Measurements from ENCODE around the gene TCTA.
"Not testable (repeated sequence)": the region's sequence is repeated elsewhere in the genome, so short reads cannot be mapped to it uniquely, and the experiment has no call there.

TCTA gene

GRCh38 chr3:49383387-49383786 is 28.8 kb upstream of the TCTA start:
- H3K4me3 ChIP-seq (ENCODE audit: low read depth, low read length): no peak overlapping the region
- DNase-seq (ENCODE audit: low read depth): no peak
- TF ChIP-seq CTCF (conservative IDR thresholded peaks at IDR 0.05; ENCODE audit: low read depth, low read length): no peak

- no peak for DNase-seq (ENCODE audit: low read depth)
- no peak overlapping the region for H3K4me3 ChIP-seq (ENCODE audit: low read depth, low read length)
- no peak for TF ChIP-seq CTCF (conservative IDR thresholded peaks at IDR 0.05; ENCODE audit: low read depth, low read length)
These were observed 26.6 kb upstream of the TCTA start for GRCh38 chr3:49385617-49386016.

GRCh38 chr3:49386056-49386756 is 26.0 kb upstream of the TCTA start:
- TF ChIP-seq CTCF (conservative IDR thresholded peaks at IDR 0.05; ENCODE audit: low read depth, low read length): no peak
- no peak for DNase-seq (ENCODE audit: low read depth)
- H3K4me3 ChIP-seq (ENCODE audit: low read depth, low read length): no peak overlapping the region

- H3K4me3 ChIP-seq (ENCODE audit: low read depth, low read length): no peak overlapping the region
- no peak for TF ChIP-seq CTCF (conservative IDR thresholded peaks at IDR 0.05; ENCODE audit: low read depth, low read length)
- DNase-seq (ENCODE audit: low read depth): no peak
These were observed 24.5 kb upstream of the TCTA start for GRCh38 chr3:49387721-49388120.

- TF ChIP-seq CTCF (conservative IDR thresholded peaks at IDR 0.05; ENCODE audit: low read depth, low read length): no peak
- DNase-seq (ENCODE audit: low read depth): no peak
- no peak overlapping the region for H3K4me3 ChIP-seq (ENCODE audit: low read depth, low read length)
These were observed 23.9 kb upstream of the TCTA start for GRCh38 chr3:49388289-49388820.

- DNase-seq (ENCODE audit: low read depth): no peak
- no peak overlapping the region for H3K4me3 ChIP-seq (ENCODE audit: low read depth, low read length)
- no peak for TF ChIP-seq CTCF (conservative IDR thresholded peaks at IDR 0.05; ENCODE audit: low read depth, low read length)
These were observed 22.9 kb upstream of the TCTA start for GRCh38 chr3:49389297-49389696.

- H3K4me3 ChIP-seq (ENCODE audit: low read depth, low read length); DNase-seq (ENCODE audit: low read depth): not testable (repeated sequence)
These were observed 20.9 kb upstream of the TCTA start for GRCh38 chr3:49391310-49391709.

Data from choroid plexus epithelial cell (primary cell).